ENCODE results near the gene GIT2.

DNA sequence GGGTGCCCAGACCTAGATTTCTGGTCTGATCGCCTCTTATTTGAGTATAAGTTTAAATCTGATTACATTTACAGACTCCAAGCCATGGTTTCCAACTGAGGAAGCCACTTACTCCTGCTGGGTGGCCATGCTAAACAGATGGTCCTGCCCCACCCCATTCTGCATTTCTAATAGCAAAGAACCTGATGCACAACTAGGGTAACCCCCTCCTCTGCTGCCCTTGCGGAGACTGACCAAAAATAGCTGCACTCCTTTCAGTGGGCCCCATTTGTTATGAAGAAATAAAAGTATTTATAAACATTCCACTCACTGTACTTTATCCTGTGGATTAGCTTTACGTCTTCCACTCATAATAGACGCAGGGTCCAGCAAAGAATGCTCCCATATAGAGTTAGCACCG, 6.8 kb downstream of the GIT2 start:
- TF ChIP-seq GATA2 (IDR thresholded peaks at IDR 0.05; ENCODE audit: low read depth, low read length): no peak
- no peak for TF ChIP-seq GATA3 (IDR thresholded peaks at IDR 0.05; ENCODE audit: low read depth, low read length)
